H7 (cell line): Measurements from ENCODE around the gene PLXNB2. TPM values are rescaled to one million over a fixed set of nuclear protein-coding genes. Genes with fewer than 3 reads are reported as not detected.
A peak's percentile ranks its signal among the peaks of the same experiment; 100 is the strongest.
"Not testable (repeated sequence)": the region's sequence is repeated elsewhere in the genome, so short reads cannot be mapped to it uniquely, and the experiment has no call there.

Source experiments
- DNase-seq: peaks from one replicate; pipeline ENCODE4 v3.0.0; 2012
- H3K27me3 ChIP-seq: 2 replicates; pipeline ENCODE4 v1.6.0; 2011; ENCODE audit warnings: mild to moderate bottlenecking, low read length; ENCODE audit not compliant: control insufficient read depth, insufficient read depth
- H3K36me3 ChIP-seq: replicated peaks from 2 replicates; pipeline ENCODE4 v1.5.1; 2011; ENCODE audit warnings: low read length; ENCODE audit not compliant: control insufficient read depth, insufficient read depth
- H3K4me3 ChIP-seq: 2 replicates; pipeline ENCODE4 v1.5.1; 2011; ENCODE audit warnings: low read depth, mild to moderate bottlenecking, control low read depth, low read length, moderate library complexity; ENCODE audit not compliant: insufficient read depth
- total RNA-seq: library from RNA; depleted of rRNA; stranded (reverse); fragments of >200 nt; shearing (Covaris generic); gene quantifications from 2 replicates; pipeline ENCODE4 v1.2.3, GENCODE V29; 2014

The PLXNB2 gene
- total RNA-seq, 1 experiment from 2014 or later, result 33.4 TPM

DNA sequence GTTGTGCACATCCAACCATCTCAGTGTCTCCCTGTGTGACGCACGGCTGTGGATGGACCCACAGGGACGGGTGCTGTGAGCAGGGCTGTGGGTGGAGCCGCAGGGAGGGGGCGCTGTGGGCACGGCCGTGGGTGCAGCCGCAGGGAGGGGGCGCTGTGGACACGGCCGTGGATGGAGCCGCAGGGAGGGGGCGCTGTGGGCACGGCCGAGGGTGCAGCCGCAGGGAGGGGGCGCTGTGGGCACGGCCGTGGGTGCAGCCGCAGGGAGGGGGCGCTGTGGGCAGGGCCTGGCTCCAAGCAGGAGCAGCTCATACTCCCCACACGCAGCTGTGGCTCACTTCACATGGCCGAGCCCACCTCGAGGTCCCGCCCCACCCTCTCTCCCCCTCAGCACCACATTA is 31.3 kb downstream of the PLXNB2 start:
- no peak overlapping the region for H3K4me3 ChIP-seq
- H3K27me3 ChIP-seq, result peaks cover 6% of the 10 kb centered on the region
- peak; percentile 89 for DNase-seq
- peaks cover 5% of the 10 kb centered on the region for H3K36me3 ChIP-seq

DNA sequence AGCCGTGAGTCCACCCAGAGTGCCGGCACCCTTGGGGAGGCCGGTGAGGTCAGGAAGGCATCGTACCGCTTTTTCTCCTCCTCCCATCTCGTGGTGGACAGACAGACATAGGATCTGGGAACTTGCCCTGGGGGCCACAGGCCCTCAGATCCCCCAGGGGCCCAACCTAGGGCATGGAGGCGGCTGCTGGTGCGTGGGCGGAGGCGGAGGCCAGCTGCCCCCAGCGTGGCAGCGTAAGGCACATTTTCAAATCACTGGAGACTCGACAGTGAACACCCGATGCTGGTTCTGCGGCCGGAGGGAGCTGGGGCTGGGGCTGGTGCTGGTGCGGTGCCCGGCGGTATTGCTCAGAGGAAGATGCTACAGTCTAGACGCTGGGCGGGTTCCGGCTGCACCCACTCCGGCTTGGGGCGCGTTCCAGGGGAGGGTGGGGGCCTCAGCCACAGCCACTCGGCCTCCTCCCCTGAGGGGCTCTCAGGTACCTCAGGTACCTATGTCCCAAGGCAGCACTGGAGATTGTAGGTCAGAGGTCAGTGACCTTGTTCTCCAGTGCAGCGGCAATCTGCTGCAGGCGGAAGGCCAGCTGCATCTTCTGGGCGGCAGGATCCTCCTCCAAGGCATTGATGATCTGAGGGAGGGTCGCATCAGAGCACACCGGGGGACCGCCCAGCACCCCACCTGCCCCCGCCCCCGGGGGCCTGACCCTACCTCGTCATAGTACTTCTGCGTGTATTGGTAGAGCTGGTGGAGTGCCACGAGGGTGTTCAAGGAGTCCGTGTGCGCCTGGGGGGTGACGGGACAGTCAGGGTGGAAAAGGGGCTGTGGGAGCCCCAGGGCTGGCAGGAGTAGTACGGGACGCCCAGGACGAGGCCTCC is 32.0 kb downstream of the PLXNB2 start:
- no peak for DNase-seq
- Histone ChIP-seq H3K27me3 (peaks cover 14% of the 10 kb centered on the region), H3K36me3 (peaks cover 5% of the 10 kb centered on the region), H3K4me3 (no peak overlapping the region)

DNA sequence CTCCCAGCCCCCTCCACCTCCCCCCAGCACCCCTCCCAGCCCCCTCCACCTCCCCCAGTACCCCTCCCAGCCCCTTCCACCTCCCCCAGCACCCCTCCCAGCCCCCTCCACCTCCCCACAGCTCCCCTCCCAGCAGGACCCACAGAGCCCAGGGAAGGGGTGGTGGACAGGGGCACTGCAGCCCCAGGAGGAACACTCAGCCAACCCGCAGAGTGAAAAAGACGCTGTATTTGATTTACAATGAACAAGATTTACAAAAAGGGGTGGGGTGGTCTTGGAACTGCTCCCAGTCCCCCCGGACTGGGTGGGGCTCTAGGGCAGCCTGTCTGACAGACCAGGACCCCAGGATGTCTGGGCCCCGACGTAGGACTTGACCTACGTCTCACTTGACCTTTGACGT is 32.7 kb downstream of the PLXNB2 start:
- H3K36me3 ChIP-seq, result peaks cover 5% of the 10 kb centered on the region
- H3K27me3 ChIP-seq, result peaks cover 19% of the 10 kb centered on the region
- no peak for DNase-seq
- H3K4me3 ChIP-seq, result no peak overlapping the region

DNA sequence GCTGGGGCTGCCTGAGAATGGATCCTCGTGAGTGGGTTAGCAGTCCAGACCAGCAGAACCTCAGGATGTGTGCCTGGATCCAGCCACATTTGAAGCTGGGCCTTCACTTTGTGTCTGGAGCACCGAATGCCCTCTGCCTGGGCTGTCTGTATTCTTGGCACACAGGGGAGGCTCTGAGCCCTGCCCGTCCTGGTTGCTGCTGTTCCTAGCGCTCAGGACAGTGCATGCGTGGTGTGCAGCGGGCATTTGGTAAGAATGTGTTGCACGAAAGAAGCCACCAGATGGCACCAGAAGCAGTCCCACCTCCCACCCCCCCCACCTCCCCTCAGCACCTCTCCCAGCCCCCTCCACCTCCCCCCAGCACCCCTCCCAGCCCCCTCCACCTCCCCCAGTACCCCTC is 33.1 kb downstream of the PLXNB2 start:
- DNase-seq, result peak; percentile 86
- H3K27me3 ChIP-seq, result peaks cover 24% of the 10 kb centered on the region
- H3K36me3 ChIP-seq, result peaks cover 5% of the 10 kb centered on the region
- H3K4me3 ChIP-seq, result no peak overlapping the region

DNA sequence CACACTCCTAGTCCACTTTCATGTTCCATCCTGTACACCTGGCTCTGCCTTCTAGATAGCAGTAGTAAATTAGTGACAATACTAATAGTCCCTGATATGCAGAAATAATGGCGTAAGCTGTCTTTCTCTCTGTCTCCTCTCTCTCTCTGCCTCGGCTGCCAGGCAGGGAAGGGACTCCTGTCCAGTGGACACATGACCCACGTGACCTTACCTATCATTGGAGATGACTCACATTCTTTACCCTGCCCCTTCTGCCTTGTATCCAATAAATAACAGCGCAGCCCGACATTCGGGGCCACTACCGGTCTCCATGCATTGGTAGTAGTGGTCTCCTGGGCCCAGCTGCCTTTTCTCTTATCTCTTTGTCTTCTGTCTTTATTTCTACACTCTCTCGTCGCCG is 33.7 kb downstream of the PLXNB2 start:
- H3K4me3 ChIP-seq, DNase-seq, H3K36me3 ChIP-seq: not testable (repeated sequence)
- peaks cover 29% of the 10 kb centered on the region for H3K27me3 ChIP-seq

DNA sequence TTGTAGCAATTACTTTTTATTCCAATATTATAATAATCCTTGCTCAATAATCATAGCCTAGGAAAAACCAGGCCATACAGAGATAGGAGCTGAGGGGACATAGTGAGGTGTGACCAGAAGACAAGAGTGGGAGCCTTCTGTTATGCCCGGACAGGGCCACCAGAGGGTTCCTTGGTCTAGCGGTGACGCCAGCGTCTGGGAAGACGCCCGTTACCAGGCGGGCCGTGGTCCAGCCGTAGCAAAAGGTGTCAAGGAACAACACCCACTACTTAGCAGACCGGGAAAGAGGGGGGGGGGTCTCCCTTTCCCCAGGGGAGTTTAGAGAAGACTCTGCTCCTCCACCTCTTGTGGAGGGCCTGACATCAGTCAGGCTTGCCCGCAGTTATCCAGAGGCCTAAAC is 34.1 kb downstream of the PLXNB2 start:
- not testable (repeated sequence) for H3K36me3 ChIP-seq, DNase-seq, H3K4me3 ChIP-seq
- peaks cover 33% of the 10 kb centered on the region for H3K27me3 ChIP-seq

DNA sequence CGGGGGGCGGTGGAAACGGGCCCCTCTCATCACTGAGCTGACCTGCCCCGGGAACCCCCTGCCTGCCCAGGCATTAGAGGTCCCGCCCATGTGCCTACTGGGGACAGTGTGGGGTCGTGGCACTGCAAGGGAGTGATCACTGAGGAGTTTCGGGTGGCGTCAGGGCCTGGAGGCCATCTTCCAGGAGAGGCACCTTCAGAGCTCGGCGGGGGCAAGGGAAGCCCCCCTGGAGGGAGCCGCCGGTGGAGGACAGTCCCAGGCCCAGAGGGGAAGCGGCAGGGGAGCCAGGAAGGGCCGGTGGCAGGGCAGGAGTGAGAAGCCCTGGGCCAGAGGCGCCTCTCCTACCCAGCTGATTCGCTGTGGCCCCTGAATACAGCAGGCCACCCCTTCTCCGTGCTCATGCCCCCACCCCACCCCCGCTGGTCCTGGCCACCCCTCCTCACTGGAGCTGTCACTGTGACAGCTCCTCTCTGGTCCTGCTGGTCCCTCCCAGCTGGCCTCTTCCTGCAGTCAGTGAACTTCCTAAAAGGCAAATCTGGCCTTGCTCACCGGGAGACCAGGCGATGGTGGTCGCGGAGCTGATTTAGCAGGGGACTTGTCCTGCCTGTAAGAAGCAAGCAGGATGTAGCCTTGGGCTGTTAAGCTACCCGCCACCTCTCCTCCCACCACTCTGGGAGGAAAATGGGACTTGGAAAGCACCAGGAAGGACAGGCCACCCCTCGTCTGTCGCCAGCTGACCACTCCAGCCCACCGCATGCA is 35.2 kb downstream of the PLXNB2 start:
- H3K4me3 ChIP-seq, result no peak overlapping the region

DNA sequence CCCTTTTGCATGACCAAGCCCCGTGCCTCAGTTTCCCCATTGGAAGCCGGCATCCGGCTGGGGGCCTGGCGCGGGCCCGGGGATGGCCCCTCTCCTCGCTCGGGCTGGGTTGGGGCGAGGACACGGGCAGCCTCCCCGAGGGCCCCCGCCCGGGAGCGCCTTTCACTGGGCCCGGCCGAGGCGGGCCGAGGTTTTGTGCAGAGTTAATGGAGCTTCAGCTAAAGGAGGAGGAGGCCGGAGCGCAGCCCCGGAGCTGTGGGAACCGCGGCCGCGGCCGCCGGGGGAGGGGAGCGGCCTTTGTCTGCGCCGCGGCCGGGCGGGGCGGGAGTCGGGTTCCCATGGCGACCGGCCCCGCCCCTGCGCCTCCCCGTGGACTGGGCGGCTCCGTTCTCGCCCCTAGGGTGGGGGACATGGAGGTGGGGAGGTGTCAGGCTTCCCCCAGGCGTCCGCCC is 35.9 kb downstream of the PLXNB2 start:
- Histone ChIP-seq H3K4me3 (peak overlapping the region; percentile 22), H3K36me3 (peaks cover 2% of the 10 kb centered on the region), H3K27me3 (peaks cover 50% of the 10 kb centered on the region)
- DNase-seq, result peak; percentile 98

More for the DNA sequence above, 35.2 kb downstream of the PLXNB2 start:
- Histone ChIP-seq H3K27me3 (peaks cover 43% of the 10 kb centered on the region), H3K36me3 (peaks cover 3% of the 10 kb centered on the region)
- no peak for DNase-seq

DNA sequence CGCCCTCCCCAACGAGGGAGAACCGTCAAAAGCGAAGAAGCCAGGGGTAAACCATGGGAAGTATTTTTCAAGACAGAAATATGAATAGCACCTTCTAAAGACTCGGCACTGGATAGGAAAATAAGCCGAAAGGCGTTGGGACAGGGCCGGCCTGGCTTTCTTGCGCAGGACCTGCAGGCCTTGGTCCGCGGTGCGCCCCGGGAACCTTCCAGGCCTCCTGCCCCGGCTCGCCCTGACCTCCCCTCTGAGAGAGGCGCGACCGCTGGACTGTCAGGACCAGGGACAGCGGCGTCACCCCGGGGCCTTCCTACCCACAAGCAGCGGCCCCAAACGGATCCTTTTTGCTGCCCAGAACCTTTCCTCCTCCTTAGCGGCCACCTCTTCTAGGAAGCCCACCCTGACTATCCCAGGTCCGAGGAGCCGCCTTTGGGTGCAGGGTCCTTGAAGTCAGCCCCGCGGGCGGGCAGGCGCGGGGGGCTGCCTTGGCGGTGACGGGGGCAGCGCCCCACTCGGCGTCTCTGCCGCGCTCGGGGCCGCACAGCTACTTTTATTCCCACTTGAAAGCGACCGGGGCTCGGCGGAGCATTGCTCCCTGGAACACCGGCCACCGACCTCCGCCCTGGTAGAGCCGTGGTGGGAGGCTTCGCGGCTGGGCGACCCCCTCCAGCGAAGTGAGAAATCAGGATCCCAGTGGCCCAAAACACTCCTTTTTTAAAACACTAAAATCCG is 36.6 kb downstream of the PLXNB2 start:
- Histone ChIP-seq H3K4me3 (peak overlapping the region; percentile 30), H3K27me3 (peaks cover 53% of the 10 kb centered on the region)

DNA sequence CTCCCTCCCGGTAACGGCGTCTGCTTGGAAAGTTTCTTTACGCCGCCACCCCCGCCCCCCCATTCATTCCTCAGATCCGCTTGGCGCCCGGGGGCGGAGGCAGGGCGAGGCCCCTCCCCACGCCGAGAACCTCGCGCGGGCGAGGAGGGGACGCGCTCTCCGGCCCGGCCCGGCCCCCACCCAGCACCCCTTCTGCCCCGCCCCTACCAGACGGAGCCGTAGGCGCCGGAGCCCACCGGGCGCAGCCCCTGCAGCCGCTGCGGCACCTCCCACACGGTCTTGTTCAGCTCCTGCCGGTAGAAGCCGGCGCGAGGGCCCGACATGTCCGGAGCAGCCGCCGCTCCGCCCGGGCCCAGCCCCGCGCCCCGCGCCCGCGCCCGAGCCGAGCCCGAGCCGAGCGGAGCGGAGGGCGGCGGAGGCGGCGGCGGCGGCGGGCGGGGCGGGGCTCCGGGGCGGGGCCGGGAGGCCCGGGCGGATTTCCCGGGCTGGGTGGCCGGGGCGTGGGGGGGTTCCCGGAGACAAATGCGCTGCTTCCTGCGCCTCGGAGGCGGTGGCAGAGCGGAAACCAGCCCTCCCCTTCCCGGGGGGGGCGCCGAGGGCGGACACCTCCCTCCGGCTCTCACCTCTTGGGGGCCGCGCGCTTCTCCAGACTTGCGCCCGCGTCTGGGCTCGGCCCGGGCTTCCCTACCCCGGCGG is 37.3 kb downstream of the PLXNB2 start, which contains the start of gene MAPK11:
TSS of gene MAPK11 (minus strand) at position 411 of the 696 bp plus-strand sequence. CDS start at position 323, 88 bp downstream.
- H3K4me3 ChIP-seq, result peak within 1 kb of the TSS; percentile 30
- peak; percentile 89 for DNase-seq
- H3K27me3 ChIP-seq, result peaks cover 53% of the 10 kb centered on the region
- H3K36me3 ChIP-seq, result no peaks in the 10 kb centered on the region; the same call in 1 of the 2 replicates

More for the DNA sequence above, 36.6 kb downstream of the PLXNB2 start:
- DNase-seq, result peak; percentile 96
- H3K36me3 ChIP-seq, result no peaks in the 10 kb centered on the region; the same call in 1 of the 2 replicates

DNA sequence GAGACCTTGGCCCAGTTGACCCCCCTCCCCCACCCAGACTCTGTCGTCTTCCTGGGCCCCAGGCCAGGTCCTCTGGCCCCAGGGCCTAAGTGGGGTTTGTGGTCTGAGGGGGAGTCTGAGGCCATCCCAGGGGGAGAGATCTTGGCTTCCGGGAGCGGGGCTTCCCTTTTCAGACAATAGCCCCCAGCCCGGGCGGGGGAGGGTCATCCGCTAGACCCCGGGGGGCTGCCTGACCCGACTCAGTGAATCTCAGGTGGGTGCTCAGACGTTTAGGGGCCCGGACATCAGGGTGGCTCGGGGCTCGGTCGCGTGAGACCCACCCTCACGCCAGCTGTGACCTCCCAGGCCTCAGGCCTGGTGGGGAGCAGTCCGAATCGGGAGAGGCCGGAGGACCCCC is 37.9 kb downstream of the PLXNB2 start:
- Histone ChIP-seq H3K4me3 (peak overlapping the region; percentile 21; the same call in 1 of the 2 replicates), H3K36me3 (no peaks in the 10 kb centered on the region; the same call in 1 of the 2 replicates), H3K27me3 (peaks cover 53% of the 10 kb centered on the region)

DNA sequence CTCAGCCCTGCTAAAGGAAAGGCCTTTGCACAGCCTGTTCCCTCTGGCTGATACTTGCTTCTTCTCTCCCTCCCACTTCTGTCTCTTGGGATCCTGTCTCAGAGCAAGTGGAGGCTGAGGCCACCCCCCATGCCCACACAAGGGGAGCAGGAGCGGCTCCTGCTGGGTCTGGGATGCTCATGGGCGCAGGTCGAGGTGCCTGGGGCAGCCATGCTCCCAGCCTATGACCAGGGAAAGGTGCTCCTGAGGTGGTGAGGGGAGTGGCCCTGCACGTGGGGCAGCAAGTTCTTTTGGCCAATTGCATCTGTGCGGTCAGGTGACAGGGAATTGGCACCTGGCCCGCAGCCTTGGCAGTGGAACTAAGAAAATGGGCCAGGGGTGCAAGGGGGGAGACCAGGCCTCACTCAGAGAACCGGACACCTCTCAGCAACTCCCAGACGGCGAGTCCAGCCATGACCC is 38.8 kb downstream of the PLXNB2 start:
- H3K36me3 ChIP-seq, result no peaks in the 10 kb centered on the region
- no peak for DNase-seq
- no peak overlapping the region for H3K4me3 ChIP-seq
- peaks cover 53% of the 10 kb centered on the region for H3K27me3 ChIP-seq

More for the DNA sequence above, 37.9 kb downstream of the PLXNB2 start:
- DNase-seq, result peak; percentile 82

DNA sequence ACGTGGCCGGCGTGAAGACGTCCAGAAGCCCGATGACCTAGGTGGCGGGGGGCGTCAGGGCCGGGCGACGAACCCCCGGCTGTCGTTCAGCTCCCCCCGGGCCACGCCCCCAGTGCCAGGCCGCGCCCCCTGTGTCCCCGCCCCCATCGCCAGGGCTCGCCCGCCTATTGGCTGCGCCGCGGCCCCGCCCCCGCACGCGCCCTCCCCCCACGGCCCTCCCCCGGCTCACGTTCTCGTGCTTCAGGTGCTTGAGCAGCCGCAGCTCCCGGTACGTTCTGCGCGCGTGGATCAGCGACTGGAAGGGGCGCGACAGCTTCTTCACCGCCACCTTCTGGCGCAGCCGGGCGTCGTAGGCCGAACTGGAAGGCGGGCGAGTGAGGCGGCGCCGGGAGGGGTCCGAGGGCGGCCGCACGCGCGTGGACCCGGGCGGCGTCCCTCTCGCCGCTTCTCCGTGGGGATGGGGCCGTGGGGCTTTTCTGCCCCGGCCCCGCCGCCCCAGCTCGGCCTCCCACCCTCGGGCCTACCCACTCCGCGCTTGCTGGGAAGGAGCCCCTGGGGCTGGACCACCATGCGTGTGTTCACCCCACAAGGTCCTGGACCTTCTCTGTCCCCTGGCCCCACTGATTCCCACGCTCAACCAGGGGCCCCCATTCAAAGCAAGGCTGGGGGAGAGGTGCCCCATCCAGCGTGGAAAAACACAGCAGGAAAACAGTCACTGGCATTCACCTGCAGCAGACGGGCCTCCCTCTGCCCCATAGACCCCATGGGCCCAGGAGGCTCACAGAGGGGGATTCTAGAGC is 39.7 kb downstream of the PLXNB2 start:
- Histone ChIP-seq H3K36me3 (no peaks in the 10 kb centered on the region), H3K27me3 (peaks cover 53% of the 10 kb centered on the region), H3K4me3 (peak overlapping the region; percentile 24)
- peak; percentile 86 for DNase-seq
